B cell (primary cell): ENCODE measurements around the gene SMIM45.

ENCODE experiments used
- ATAC-seq: fragments of 200-7000 bp; cut with Tn5 transposase; one replicate; pipeline ENCODE4 v1.10.0; 2021; ENCODE audit warnings: low read depth, mild to moderate bottlenecking, moderate number of reproducible peaks, moderate library complexity
- CTCF ChIA-PET: fragments of 350-600 bp; sonication (Branson Sonifier 250); formaldehyde crosslinking; loops from one replicate; lab custom pipeline; 2021; ENCODE audit warnings: antibody characterized with exemption, inconsistent platforms; lab: Charles Lee
- POLR2A ChIA-PET: fragments of 350-600 bp; sonication (Branson Sonifier 250); formaldehyde crosslinking; loops from one replicate; lab custom pipeline; 2021; ENCODE audit warnings: antibody characterized with exemption; lab: Charles Lee
- DNase-seq: peaks from one replicate; pipeline ENCODE4 v3.0.0; 2013
- H2AFZ ChIP-seq: 2 replicates; pipeline ENCODE4 v1.6.1; 2012; ENCODE audit warnings: mild to moderate bottlenecking, low read depth, low read length; ENCODE audit not compliant: insufficient read depth, poor library complexity, severe bottlenecking
- H3K27ac ChIP-seq, 2 donors: 1 replicate in 1 of 2; 2 replicates in 1 of 2; pipeline ENCODE4 v1.5.1; 2012 to 2013; ENCODE audit warnings: low read length in 2 of 2, mild to moderate bottlenecking in 2 of 2, moderate library complexity in 1 of 2
- H3K27me3 ChIP-seq, 4 experiments: fragments of 200-600 bp in 1 of 4; sonication (generic) in 1 of 4; replicated peaks in 1 of 4; 1 replicate in 2 of 4; 2 replicates in 2 of 4; pipeline versions ENCODE4 v1.6.1 to v1.7.0; 2013 to 2016; ENCODE audit warnings: low read length in 3 of 4, mild to moderate bottlenecking in 2 of 4, mixed read lengths in 1 of 4, moderate library complexity in 1 of 4; ENCODE audit not compliant: insufficient read depth in 4 of 4, control insufficient read depth in 3 of 4; ENCODE audit errors: control extremely low read depth in 1 of 4
- H3K36me3 ChIP-seq, 2 experiments: replicated peaks in 1 of 2; 1 replicate in 1 of 2; 2 replicates in 1 of 2; pipeline versions ENCODE4 v1.6.1 to v1.7.1; 2013; ENCODE audit warnings: low read length in 1 of 2; ENCODE audit not compliant: insufficient read depth in 2 of 2, control insufficient read depth in 1 of 2; ENCODE audit errors: control extremely low read depth in 1 of 2, extremely low read depth in 1 of 2
- H3K4me1 ChIP-seq, 2 donors: fragments of 200-600 bp in 1 of 2; sonication (generic) in 1 of 2; 1 replicate in 1 of 2; 2 replicates in 1 of 2; pipeline versions ENCODE4 v1.5.1 to v1.6.1; 2013 to 2017; ENCODE audit warnings: low read length in 2 of 2; ENCODE audit not compliant: control insufficient read depth in 2 of 2, insufficient read depth in 2 of 2
- H3K4me2 ChIP-seq: replicated peaks from 2 replicates; pipeline ENCODE3; 2012; ENCODE audit warnings: mild to moderate bottlenecking, low read depth, low read length; ENCODE audit not compliant: poor library complexity, severe bottlenecking
- H3K4me3 ChIP-seq, 5 experiments: fragments of 200-600 bp in 1 of 5; sonication (generic) in 1 of 5; 1 replicate in 3 of 5; 2 replicates in 2 of 5; pipeline versions ENCODE4 v1.5.1 to v1.7.0; 2011 to 2016; ENCODE audit warnings: low read length in 4 of 5, mild to moderate bottlenecking in 4 of 5, low read depth in 2 of 5, control low read depth in 1 of 5, moderate library complexity in 1 of 5; ENCODE audit not compliant: insufficient read depth in 1 of 5; ENCODE audit errors: control extremely low read depth in 1 of 5, extremely low read depth in 1 of 5
- H3K79me2 ChIP-seq: fragments of 200-600 bp; sonication (generic); one replicate; pipeline ENCODE4 v1.6.0; 2016; ENCODE audit warnings: low read length; ENCODE audit not compliant: control insufficient read depth, insufficient read depth
- H3K9ac ChIP-seq: fragments of 200-600 bp; sonication (generic); 2 replicates; pipeline ENCODE4 v1.6.1; 2017; ENCODE audit warnings: mild to moderate bottlenecking, low read length, moderate library complexity
- H3K9me3 ChIP-seq, 3 donors: one replicate each; pipeline versions ENCODE4 v1.6.1 to v1.7.1; 2013; ENCODE audit warnings: low read length in 2 of 3; ENCODE audit not compliant: control insufficient read depth in 2 of 3, insufficient read depth in 1 of 3; ENCODE audit errors: control extremely low read depth in 1 of 3
- H4K20me1 ChIP-seq: 2 replicates; pipeline ENCODE4 v1.6.0; 2012; ENCODE audit warnings: mild to moderate bottlenecking, low read length; ENCODE audit not compliant: insufficient read depth, control insufficient read depth, poor library complexity, severe bottlenecking
- H3K27ac Mint-ChIP-seq: one replicate; pipeline ENCODE4 v1.8.0; 2021; ENCODE audit warnings: mixed read lengths
- H3K27me3 Mint-ChIP-seq: one replicate; pipeline ENCODE4 v1.8.0; 2021; ENCODE audit warnings: mixed read lengths
- H3K4me1 Mint-ChIP-seq: one replicate; pipeline ENCODE4 v1.8.0; 2021; ENCODE audit warnings: mixed read lengths
- H3K4me3 Mint-ChIP-seq: one replicate; pipeline ENCODE4 v1.8.0; 2021; ENCODE audit warnings: mixed read lengths
- H3K9me3 Mint-ChIP-seq: one replicate; pipeline ENCODE4 v1.8.0; 2022; ENCODE audit warnings: mixed read lengths; ENCODE audit not compliant: insufficient read depth
- EZH2 ChIP-seq: IDR thresholded peaks from 2 replicates; pipeline ENCODE4 v1.6.1; 2012; ENCODE audit warnings: borderline replicate concordance, low read depth, mild to moderate bottlenecking, moderate library complexity, low read length; ENCODE audit not compliant: insufficient read depth, poor library complexity, severe bottlenecking
- WGBS: methylation state at CpG from one replicate; pipeline ENCODE4 v1.1.5; 2013; ENCODE audit warnings: missing lambda C conversion rate; ENCODE audit not compliant: insufficient coverage; 5-methylcytosine and 5-hydroxymethylcytosine counted together
- intact Hi-C: fragments of 100-400 bp; cut with micrococcal nuclease; formaldehyde crosslinking; loops from one replicate; pipeline ENCODE4 v1.10.0; 2022
- TF ChIP-seq, protein P1 (sequence below): fragments of 200-600 bp; IDR thresholded peaks from one replicate; pipeline ENCODE4 v1.8.0; 2022; ENCODE audit warnings: antibody characterized with exemption, mild to moderate bottlenecking

Gene SMIM45

GRCh38 chr22:41932353-41932752, 19.6 kb upstream of the SMIM45 start:
- POLR2A ChIA-PET, result interaction anchor here (0.6 to 14.7 kb wide), 3 partner anchors 8 to 24 kb away, joined by 3 to 960 read pairs (median 4); partner anchors contain the start of genes SHISA8 and TNFRSF13C
- no peaks in the 10 kb centered on the region for H3K27me3 Mint-ChIP-seq
- no peak for ATAC-seq
- Histone ChIP-seq H4K20me1 (no peaks in the 10 kb centered on the region), H2AFZ (no peak overlapping the region), H3K4me2 (peak overlapping the region; percentile 61), H3K79me2 (peaks cover 17% of the 10 kb centered on the region), H3K27ac (peak overlapping the region; percentile 99), H3K36me3 (no peaks in the 10 kb centered on the region), H3K9me3 (no peaks in the 10 kb centered on the region), H3K9ac (no peak overlapping the region), H3K4me3 (no peak overlapping the region), H3K4me1 (peaks cover 95 to 100% of the 10 kb centered on the region in 2 donors), H3K27me3 (no peaks in the 10 kb centered on the region)
- intact Hi-C loops, result no loop called here
- no peaks in the 10 kb centered on the region for H3K9me3 Mint-ChIP-seq
- CTCF ChIA-PET, result interaction anchor here (1.2 to 17.9 kb wide), 2 partner anchors 5 to 107 kb away, joined by 3 to 499 read pairs; no protein-coding TSS in a partner anchor
- H3K4me3 Mint-ChIP-seq, result peak overlapping the region; percentile 70
- DNase-seq, result no peak
- TF ChIP-seq, protein P1, sequence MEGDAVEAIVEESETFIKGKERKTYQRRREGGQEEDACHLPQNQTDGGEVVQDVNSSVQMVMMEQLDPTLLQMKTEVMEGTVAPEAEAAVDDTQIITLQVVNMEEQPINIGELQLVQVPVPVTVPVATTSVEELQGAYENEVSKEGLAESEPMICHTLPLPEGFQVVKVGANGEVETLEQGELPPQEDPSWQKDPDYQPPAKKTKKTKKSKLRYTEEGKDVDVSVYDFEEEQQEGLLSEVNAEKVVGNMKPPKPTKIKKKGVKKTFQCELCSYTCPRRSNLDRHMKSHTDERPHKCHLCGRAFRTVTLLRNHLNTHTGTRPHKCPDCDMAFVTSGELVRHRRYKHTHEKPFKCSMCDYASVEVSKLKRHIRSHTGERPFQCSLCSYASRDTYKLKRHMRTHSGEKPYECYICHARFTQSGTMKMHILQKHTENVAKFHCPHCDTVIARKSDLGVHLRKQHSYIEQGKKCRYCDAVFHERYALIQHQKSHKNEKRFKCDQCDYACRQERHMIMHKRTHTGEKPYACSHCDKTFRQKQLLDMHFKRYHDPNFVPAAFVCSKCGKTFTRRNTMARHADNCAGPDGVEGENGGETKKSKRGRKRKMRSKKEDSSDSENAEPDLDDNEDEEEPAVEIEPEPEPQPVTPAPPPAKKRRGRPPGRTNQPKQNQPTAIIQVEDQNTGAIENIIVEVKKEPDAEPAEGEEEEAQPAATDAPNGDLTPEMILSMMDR, result no peak
- no peak for TF ChIP-seq EZH2
- H3K4me1 Mint-ChIP-seq, result peaks cover 84% of the 10 kb centered on the region
- H3K27ac Mint-ChIP-seq, result peak overlapping the region; percentile 99
- 96% methylated on average over 11 of the region's 12 CpGs for WGBS

DNA sequence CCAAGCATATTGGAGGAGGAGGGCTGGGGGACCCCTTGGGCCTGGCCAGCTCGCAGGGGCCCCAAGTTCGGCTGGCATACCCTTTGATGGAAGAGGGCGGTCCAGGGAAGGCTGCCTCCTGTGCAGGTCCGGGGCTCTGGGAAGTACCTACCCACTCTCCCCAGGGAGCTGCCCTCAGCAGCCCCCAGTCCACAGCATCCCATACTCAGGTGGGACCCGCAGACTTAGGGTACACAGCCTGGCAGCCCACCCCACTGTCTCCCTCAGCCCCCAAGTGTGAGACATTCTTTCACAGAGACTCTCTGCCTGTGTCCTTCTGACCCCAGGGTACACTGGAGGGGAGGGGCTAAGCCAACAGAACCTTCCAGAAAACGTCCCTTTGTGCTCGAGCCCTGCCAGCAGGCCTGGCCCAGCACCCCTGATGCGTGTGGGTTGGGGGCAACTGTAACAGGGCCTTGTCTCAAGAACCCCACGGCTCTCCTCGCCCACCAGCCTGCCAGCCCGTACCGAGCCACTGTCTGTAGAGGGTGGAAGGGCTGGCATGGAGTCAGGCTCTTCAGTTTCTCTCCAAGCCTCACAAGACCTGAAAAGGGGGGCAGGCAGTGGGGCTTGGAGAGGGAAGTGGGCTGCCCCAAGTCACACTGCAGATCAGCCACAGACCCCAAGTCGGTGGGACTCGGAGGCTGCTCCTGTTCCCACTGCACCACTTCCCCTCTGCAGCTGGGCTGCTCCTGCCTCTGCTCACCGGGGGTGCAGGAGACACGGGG, 18.4 kb upstream of the SMIM45 start:
- DNase-seq (peak; percentile 81), ATAC-seq (no peak)
- Histone ChIP-seq H4K20me1 (no peaks in the 10 kb centered on the region), H3K9ac (no peak overlapping the region), H3K79me2 (peaks cover 25% of the 10 kb centered on the region), H3K36me3 (peaks cover 0 to 2% of the 10 kb centered on the region in 2 experiments), H3K4me1 (peaks cover 94 to 100% of the 10 kb centered on the region in 2 donors), H3K27ac (peak overlapping the region; percentile 99), H3K4me3 (peak overlapping the region in 1 of 5 experiments; percentile 16), H3K27me3 (no peaks in the 10 kb centered on the region), H3K4me2 (peak overlapping the region; percentile 61), H2AFZ (no peak overlapping the region), H3K9me3 (no peaks in the 10 kb centered on the region)
- Mint-ChIP-seq H3K4me3 (peak overlapping the region; percentile 56), H3K27me3 (no peaks in the 10 kb centered on the region), H3K27ac (peak overlapping the region; percentile 99), H3K4me1 (peaks cover 78% of the 10 kb centered on the region), H3K9me3 (no peaks in the 10 kb centered on the region)
- ChIA-PET POLR2A (interaction anchor here (14.7 kb wide), 1 partner anchor 11 kb away, joined by 960 read pairs; the partner anchor contains the start of genes SHISA8 and TNFRSF13C), CTCF (interaction anchor here (1.0 to 17.9 kb wide), 4 partner anchors 4 to 237 kb away, joined by 3 to 499 read pairs (median 252); partner anchors contain the start of gene TNFRSF13C)
- 42% methylated on average over 12 of the region's 16 CpGs for WGBS
- TF ChIP-seq EZH2, result no peak
- TF ChIP-seq, protein P1, result no peak
- intact Hi-C loops, result no loop called here
